ENCODE measurements around the gene NGFR. TPM values are rescaled to one million over a fixed set of nuclear protein-coding genes. Genes with fewer than 3 reads are reported as not detected.

Gene NGFR
- 0.48 TPM for polyA plus RNA-seq (2012; ENCODE audit: insufficient read depth, insufficient read length, low read depth)

- H3K36me3 ChIP-seq: no peaks in the 10 kb centered on the region
- H3K4me1 ChIP-seq: no peaks in the 10 kb centered on the region
- peak; percentile 69 for DNase-seq
- H3K4me3 ChIP-seq (ENCODE audit: low read depth, low read length): peak within 1 kb of the TSS; percentile 56
- H3K9me3 ChIP-seq: no peaks in the 10 kb centered on the region
- TF ChIP-seq CTCF (IDR thresholded peaks at IDR 0.05; ENCODE audit: low read depth, low read length): no peak
- peaks cover 27% of the 10 kb centered on the region for H3K27me3 ChIP-seq
Measured at GRCh38 chr17:49494986-49495841, at the start of gene NGFR. Gene NGFR, plus strand, starts transcription at chr17:49495293. Its CDS starts 125 bp downstream, at chr17:49495418.

- H3K4me1 ChIP-seq: no peaks in the 10 kb centered on the region
- H3K9me3 ChIP-seq: no peaks in the 10 kb centered on the region
- H3K4me3 ChIP-seq (ENCODE audit: low read depth, low read length): no peak overlapping the region
- no peak for TF ChIP-seq CTCF (IDR thresholded peaks at IDR 0.05; ENCODE audit: low read depth, low read length)
- no peaks in the 10 kb centered on the region for H3K27me3 ChIP-seq
- H3K36me3 ChIP-seq: no peaks in the 10 kb centered on the region
- DNase-seq: no peak
Measured at GRCh38 chr17:49445591-49445990, 49.5 kb upstream of the NGFR start.

GRCh38 chr17:49447628-49448302 lies 47.3 kb upstream of the NGFR start:
- no peak for TF ChIP-seq CTCF (IDR thresholded peaks at IDR 0.05; ENCODE audit: low read depth, low read length)
- DNase-seq: no peak
- no peaks in the 10 kb centered on the region for H3K4me1 ChIP-seq
- H3K36me3 ChIP-seq: no peaks in the 10 kb centered on the region
- no peak overlapping the region for H3K4me3 ChIP-seq (ENCODE audit: low read depth, low read length)
- no peaks in the 10 kb centered on the region for H3K9me3 ChIP-seq
- H3K27me3 ChIP-seq: no peaks in the 10 kb centered on the region

GRCh38 chr17:49450181-49450580 lies 44.9 kb upstream of the NGFR start:
- Histone ChIP-seq H3K27me3 (no peaks in the 10 kb centered on the region), H3K4me1 (no peaks in the 10 kb centered on the region)
- TF ChIP-seq CTCF (IDR thresholded peaks at IDR 0.05; ENCODE audit: low read depth, low read length): no peak

GRCh38 chr17:49450735-49451134 lies 44.4 kb upstream of the NGFR start:
- no peak for TF ChIP-seq CTCF (IDR thresholded peaks at IDR 0.05; ENCODE audit: low read depth, low read length)

More at GRCh38 chr17:49450181-49450580, 44.9 kb upstream of the NGFR start:
- H3K36me3 ChIP-seq: no peaks in the 10 kb centered on the region
- no peak for DNase-seq
- H3K4me3 ChIP-seq (ENCODE audit: low read depth, low read length): no peak overlapping the region
- H3K9me3 ChIP-seq: no peaks in the 10 kb centered on the region

GRCh38 chr17:49452201-49452600 lies 42.9 kb upstream of the NGFR start:
- Histone ChIP-seq H3K9me3 (no peaks in the 10 kb centered on the region), H3K4me1 (no peaks in the 10 kb centered on the region), H3K4me3 (ENCODE audit: low read depth, low read length) (no peak overlapping the region), H3K27me3 (no peaks in the 10 kb centered on the region), H3K36me3 (no peaks in the 10 kb centered on the region)
- DNase-seq: no peak
- TF ChIP-seq CTCF (IDR thresholded peaks at IDR 0.05; ENCODE audit: low read depth, low read length): no peak

More at GRCh38 chr17:49450735-49451134, 44.4 kb upstream of the NGFR start:
- no peaks in the 10 kb centered on the region for H3K36me3 ChIP-seq
- DNase-seq: no peak
- H3K4me1 ChIP-seq: no peaks in the 10 kb centered on the region
- no peaks in the 10 kb centered on the region for H3K9me3 ChIP-seq
- H3K27me3 ChIP-seq: no peaks in the 10 kb centered on the region
- H3K4me3 ChIP-seq (ENCODE audit: low read depth, low read length): no peak overlapping the region
